BJ (cell line): ENCODE data around the gene ZNF366. TPM values are rescaled to one million over a fixed set of nuclear protein-coding genes. Genes with fewer than 3 reads are reported as not detected.
A peak's percentile ranks its signal among the peaks of the same experiment; 100 is the strongest.
"Not testable (repeated sequence)": the region's sequence is repeated elsewhere in the genome, so short reads cannot be mapped to it uniquely, and the experiment has no call there.

ENCODE experiments used
- CTCF ChIA-PET: fragments of 350-600 bp; formaldehyde crosslinking; extraction: SDS; loops from one replicate; lab custom pipeline; 2021; ENCODE audit warnings: antibody characterized with exemption, inconsistent platforms; lab: Yijun Ruan, JAX
- POLR2A ChIA-PET: fragments of 300-600 bp; sonication (Branson Sonifier 250); formaldehyde crosslinking; extraction: SDS; loops from one replicate; lab custom pipeline; 2021; ENCODE audit warnings: antibody characterized with exemption; lab: Charles Lee
- DNase-seq: peaks from one replicate; pipeline ENCODE4 v3.0.0-alpha.2; 2011; ENCODE audit warnings: low read depth
- H3K27me3 ChIP-seq: 2 replicates; pipeline ENCODE4 v1.6.0; 2011; ENCODE audit warnings: low read length; ENCODE audit not compliant: control insufficient read depth, insufficient read depth
- H3K36me3 ChIP-seq: 2 replicates; pipeline ENCODE4 v1.5.1; 2011; ENCODE audit warnings: low read length; ENCODE audit not compliant: control insufficient read depth, insufficient read depth
- H3K4me3 ChIP-seq: 2 replicates; pipeline ENCODE4 v1.5.1; 2011; ENCODE audit warnings: low read depth, mild to moderate bottlenecking, control low read depth, low read length
- CTCF ChIP-seq: IDR thresholded peaks from 2 replicates; pipeline ENCODE4 v1.5.1; 2011; ENCODE audit warnings: low read depth, mild to moderate bottlenecking, control low read depth, inconsistent platforms, low read length, moderate library complexity; ENCODE audit not compliant: insufficient read depth
- polyA plus RNA-seq: library from polyadenylated mRNA; depleted of rRNA; stranded (reverse); fragments of >200 nt; gene quantifications from 2 replicates; pipeline ENCODE4 v1.2.3, GENCODE V29; 2011

The ZNF366 gene
- polyA plus RNA-seq, 1 experiment: not detected

- H3K4me3 ChIP-seq: no peak overlapping the region
- H3K36me3 ChIP-seq: no peaks in the 10 kb centered on the region
- no peak for DNase-seq
- no peaks in the 10 kb centered on the region for H3K27me3 ChIP-seq
- no peak for TF ChIP-seq CTCF
- ChIA-PET POLR2A (no interaction called here), CTCF (interaction anchor here (1.4 kb wide), 1 partner anchor 42 kb away, joined by 3 read pairs; no protein-coding TSS in a partner anchor)
Observed at GRCh38 chr5:72408127-72408526, 99.1 kb downstream of the ZNF366 start.

GRCh38 chr5:72407541-72407940 lies 99.7 kb downstream of the ZNF366 start:
- no peak for TF ChIP-seq CTCF
- no peaks in the 10 kb centered on the region for H3K27me3 ChIP-seq
- H3K36me3 ChIP-seq: no peaks in the 10 kb centered on the region
- POLR2A ChIA-PET: no interaction called here
- DNase-seq: no peak
- no peak overlapping the region for H3K4me3 ChIP-seq
- CTCF ChIA-PET: no interaction called here

- H3K36me3 ChIP-seq: no peaks in the 10 kb centered on the region
- no peak for TF ChIP-seq CTCF
- DNase-seq: no peak
- no peak overlapping the region for H3K4me3 ChIP-seq
- ChIA-PET POLR2A (no interaction called here), CTCF (no interaction called here)
- no peaks in the 10 kb centered on the region for H3K27me3 ChIP-seq
Observed at GRCh38 chr5:72407078-72407477, 100.1 kb downstream of the ZNF366 start.

DNA sequence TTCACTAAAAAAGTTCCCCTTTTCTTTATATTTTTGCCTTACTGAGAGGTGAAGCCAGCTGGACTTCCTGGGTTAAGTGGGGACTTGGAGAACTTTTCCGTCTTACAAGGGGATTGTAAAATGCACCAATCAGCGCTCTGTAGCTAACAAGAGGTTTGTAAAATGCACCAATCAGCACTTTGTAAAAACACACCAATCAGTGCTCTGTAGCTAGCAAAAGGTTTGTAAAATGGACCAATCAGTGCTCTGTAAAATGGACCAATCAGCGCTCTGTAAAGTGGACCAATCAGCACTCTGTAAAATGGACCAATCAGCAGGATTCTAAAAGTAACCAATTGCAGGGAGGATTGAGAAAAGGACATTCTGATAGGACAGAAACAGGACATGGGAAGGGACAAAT lies 102.4 kb downstream of the ZNF366 start:
- H3K27me3 ChIP-seq, H3K4me3 ChIP-seq, POLR2A ChIA-PET, DNase-seq, H3K36me3 ChIP-seq: not testable (repeated sequence)
- CTCF ChIA-PET: interaction anchor here (0.8 to 1.7 kb wide), 6 partner anchors 9 to 453 kb away, joined by 3 to 7 read pairs (median 4); no protein-coding TSS in a partner anchor

DNA sequence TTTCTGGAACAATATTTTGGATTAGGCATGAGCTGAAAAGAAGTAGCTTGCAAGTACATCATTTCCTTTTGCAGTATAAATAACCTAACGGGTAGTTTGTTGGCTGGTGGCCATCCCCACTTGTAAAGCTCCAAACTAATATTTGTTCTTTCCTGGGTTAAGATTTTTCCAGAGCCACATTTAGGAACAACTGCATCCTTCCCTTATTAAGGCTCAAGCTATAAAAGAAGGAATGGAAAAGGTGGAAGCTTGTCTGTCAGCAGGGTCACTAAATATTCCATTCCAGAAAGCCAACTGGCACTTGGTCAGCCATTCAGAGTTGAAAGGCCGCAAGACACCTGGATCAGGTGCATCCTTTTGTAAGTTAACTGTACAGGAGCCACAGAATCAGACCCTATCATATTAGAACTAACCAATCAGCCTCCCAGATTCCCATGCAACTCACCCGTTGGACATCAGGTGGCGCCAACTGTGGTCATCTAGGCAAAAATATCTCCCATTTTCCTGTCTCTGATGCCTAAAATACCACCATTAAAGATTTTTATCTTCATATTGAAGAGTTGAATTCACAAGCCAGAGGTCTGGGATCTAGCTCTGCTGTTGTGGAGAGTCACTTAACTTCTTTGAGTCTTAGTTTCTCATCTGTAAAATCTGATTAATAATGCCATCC lies 104.1 kb downstream of the ZNF366 start:
- no peaks in the 10 kb centered on the region for H3K36me3 ChIP-seq
- H3K4me3 ChIP-seq: no peak overlapping the region
- POLR2A ChIA-PET: interaction anchor here (0.6 kb wide), 1 partner anchor 110 kb away, joined by 4 read pairs; no protein-coding TSS in a partner anchor
- peak; percentile 42 for TF ChIP-seq CTCF
- H3K27me3 ChIP-seq: no peaks in the 10 kb centered on the region
- no peak for DNase-seq
- CTCF ChIA-PET: interaction anchor here (0.9 to 2.6 kb wide), 10 partner anchors 10 to 414 kb away, joined by 3 to 11 read pairs (median 4); no protein-coding TSS in a partner anchor
